Measurements from ENCODE around the gene KLHL14.

GRCh38 chr18:32769071-32769585, 3.7 kb downstream of the KLHL14 start:
- TF ChIP-seq POLR2AphosphoS5 (IDR thresholded peaks at IDR 0.05; ENCODE audit: low read depth, low read length) (no peak), CTCF (IDR thresholded peaks at IDR 0.05) (no peak)
